NCI-H1092 (cell line): ENCODE measurements around the gene EIF2S3.
"Not testable (repeated sequence)": the region's sequence is repeated elsewhere in the genome, so short reads cannot be mapped to it uniquely, and the experiment has no call there.

Experiments
- DNase-seq: peaks from one replicate; lab custom pipeline; 2025; lab: John Stamatoyannopoulos, UW

Gene EIF2S3

DNA sequence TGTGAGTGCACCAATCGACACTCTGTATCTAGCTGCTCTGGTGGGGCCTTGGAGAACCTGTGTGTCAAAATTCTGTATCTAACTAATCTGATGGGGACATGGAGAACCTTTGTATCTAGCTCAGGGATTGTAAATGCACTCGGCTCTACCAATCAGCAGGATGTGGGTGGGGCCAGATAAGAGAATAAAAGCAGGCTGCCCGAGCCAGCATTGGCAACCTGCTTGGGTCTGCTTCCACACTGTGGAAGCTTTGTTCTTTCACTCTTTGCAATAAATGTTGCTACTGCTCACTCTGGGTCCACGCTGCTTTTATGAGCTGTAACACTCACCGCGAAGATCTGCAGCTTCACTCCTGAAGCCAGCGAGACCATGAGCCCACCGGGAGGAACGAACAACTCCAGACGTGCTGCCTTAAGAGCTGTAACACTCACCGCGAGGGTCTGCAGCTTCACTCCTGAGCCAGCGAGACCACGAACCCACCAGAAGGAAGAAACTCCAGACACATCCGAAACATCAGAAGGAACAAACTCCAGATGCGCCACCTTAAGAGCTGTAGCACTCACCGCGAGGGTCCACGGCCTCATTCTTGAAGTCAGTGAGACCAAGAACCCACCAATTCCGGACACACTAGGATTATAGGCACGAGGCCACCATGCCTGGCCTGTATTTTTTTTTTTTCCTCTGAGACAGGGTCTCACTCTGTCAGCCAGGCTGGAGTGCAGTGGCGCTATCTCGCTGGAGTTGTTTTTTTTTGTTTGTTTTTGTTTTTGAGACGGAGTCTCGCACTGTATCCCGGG is 4.0 kb upstream of the EIF2S3 start:
- DNase-seq = not testable (repeated sequence)

DNA sequence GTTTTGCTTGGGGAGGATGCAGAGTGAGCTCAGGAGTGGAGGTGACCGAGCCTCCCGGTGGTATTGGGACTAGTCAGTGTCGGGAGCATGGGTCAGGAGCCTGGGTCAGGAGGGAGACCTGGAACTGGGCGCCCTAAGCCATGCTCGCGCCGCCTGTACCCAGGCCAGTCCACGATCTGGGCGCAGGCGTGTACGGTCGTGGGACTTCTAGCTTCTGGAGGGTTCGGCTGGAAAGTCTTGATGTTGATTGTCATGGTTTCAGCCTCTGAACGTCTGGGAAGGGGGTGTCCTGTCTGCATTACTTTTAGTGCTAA is 244 bp downstream of the EIF2S3 start:
- no peak for DNase-seq

DNA sequence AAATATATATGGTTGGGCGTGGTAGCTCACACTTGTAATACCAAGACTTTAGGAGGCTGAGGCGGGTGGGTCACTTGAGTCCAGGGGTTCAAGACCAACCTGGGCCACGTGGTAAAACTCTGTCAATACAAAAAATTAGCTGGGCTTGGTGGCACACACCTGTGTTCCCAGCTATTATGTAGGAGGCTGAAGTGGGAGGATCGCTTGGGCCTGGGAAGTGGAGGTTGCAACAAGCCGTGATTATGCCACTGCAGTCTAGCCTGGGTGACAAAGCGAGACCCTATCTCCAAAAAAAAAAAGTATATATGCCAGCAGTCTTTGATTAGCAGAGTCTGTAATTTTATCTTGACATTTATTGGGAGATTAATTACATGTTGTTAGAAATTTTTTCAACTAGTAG is 8.7 kb downstream of the EIF2S3 start:
- no peak for DNase-seq

DNA sequence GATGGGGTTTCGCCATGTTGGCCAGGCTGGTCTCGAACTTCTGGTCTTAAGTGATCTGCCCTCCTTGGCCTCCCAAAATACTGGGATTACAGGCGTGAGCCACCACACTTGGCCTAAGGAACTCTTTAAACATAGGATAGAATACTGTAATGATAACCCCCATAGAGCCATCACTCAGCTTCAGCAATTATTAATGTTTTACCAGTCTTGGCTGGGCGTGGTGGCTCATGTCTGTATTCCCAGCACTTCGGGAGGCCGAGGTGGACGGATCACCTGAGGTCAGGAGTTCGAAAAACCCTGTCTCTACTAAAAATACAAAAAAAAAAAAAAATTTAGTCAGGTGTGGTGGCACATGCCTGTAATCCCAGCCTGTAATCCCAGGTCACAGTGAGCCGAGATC is 15.1 kb downstream of the EIF2S3 start:
- no peak for DNase-seq

- DNase-seq = no peak
These were observed 24.7 kb downstream of the EIF2S3 start for GRCh38 chrX:24079411-24079810.

DNA sequence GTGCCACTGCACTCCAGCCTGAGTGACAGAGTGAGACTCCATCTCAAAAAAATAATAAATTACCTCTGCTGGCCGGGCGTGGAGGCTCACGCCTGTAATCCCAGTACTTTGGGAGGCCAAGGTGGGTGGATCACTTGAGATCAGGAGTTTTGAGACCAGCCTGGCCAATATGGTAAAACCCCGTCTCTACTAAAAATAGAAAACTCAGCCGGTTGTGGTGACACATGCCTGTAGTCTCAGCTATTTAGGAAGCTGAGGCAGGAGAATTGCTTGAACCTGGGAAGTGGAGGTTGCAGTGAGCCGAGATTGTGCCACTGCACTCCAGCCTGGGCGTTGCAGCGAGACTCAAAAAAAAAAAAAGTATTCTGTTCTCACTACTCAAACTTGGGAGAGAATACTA is 25.5 kb downstream of the EIF2S3 start:
- not testable (repeated sequence) for DNase-seq

DNA sequence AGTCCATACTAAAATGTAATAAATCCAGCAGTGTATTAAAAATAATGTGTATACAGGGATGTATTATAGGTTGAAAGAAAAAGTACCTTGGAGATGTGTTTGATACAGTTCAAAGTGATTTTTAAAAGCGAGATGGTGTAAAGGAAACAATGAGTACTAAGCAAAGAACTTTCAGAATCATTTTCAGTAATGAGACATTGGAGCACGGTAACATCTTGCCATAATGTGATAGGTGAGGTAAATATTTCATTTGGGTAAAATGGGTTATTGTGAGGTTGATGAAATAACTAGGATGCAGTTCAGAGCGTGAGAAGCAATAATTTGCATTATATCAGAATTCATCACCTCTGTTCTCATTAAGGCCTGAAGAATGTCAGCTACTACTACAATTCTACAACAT is 25.9 kb downstream of the EIF2S3 start:
- DNase-seq = no peak

- peak; percentile 59 for DNase-seq
These were observed 27.0 kb downstream of the EIF2S3 start for GRCh38 chrX:24081661-24082154.

DNA sequence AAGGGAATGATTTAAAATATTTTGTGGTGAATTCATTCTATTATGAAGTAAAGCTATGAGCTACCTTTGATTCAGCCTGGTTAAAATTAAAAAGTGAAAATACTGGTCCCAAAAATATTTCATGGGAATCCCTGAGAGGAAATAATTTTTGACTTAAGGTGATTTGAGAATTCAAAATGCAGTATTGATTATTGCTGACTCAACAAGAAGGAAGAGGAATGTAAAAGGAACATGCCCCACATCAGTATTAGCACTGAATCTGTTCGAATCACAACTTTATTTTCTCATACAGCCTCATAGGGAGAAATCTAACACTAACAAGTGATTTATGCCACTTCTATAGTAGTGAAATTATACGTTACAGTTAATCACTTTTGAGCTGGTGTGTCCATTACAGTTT is 27.7 kb downstream of the EIF2S3 start:
- no peak for DNase-seq

DNA sequence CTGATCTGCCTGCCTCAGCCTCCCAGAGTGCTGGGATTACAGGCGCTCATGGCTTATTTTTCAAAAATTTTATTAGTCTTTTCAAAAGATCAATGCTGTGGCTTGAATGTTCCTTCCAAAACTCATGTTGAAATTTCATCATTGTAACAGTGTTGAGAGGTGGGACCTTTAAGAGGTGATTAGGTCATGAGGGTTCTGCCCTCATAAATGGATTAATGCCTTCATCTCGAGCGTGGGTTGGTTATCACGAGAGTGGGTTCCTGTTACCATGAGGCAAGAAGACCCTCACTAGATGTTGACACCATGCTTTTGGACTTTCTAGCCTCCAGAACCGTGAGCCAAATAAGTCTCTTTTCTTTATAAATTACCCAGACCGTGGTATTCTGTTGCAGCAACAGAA is 30.3 kb downstream of the EIF2S3 start:
- DNase-seq = no peak

GRCh38 chrX:24090300-24091200 is 35.8 kb downstream of the EIF2S3 start:
- DNase-seq = no peak

- no peak for DNase-seq
These were observed 39.0 kb downstream of the EIF2S3 start for GRCh38 chrX:24093746-24094145.

DNA sequence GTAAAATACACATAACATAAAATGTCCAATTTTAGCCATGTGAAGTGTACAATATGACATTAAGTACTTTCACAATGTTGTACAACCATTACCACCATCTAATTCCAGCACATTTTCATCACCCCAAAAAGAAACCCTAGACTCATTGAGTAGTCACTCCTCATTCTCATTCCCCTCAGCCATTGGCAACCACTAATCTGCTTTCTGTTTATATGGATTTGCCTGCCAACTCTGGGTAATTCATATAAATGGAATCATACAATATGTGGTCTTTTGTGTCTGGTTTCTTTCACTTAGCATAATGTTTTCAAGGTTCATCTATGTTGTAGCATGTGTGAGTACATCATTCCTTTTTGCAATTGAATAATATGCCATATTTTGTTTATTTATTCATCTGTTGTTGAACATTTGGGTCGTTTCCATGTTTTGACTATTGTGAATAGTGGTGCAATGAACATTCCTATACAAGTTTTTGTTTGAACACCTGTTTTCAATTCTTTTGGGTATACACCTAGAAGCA is 43.0 kb downstream of the EIF2S3 start:
- no peak for DNase-seq

- no peak for DNase-seq
These were observed 44.2 kb downstream of the EIF2S3 start for GRCh38 chrX:24098932-24099331.

DNA sequence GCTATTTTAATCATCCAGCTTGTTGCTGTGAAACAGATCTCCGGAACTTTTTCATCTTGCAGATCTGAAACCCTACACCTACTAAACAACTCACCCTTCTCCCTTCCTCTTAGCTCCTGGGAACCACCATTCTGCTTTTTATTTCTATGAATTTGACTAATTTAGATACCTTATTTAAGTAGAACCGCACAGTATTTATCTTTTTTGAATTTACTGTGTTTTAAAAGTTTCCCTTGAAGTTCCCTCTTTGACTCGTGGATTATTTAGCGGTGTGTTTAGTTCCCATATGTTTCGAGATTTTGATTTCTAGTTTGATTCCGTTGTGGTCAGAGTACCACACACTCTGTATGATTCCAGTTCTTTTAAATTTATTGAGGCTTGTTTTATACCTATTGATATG is 44.6 kb downstream of the EIF2S3 start:
- DNase-seq = no peak

DNA sequence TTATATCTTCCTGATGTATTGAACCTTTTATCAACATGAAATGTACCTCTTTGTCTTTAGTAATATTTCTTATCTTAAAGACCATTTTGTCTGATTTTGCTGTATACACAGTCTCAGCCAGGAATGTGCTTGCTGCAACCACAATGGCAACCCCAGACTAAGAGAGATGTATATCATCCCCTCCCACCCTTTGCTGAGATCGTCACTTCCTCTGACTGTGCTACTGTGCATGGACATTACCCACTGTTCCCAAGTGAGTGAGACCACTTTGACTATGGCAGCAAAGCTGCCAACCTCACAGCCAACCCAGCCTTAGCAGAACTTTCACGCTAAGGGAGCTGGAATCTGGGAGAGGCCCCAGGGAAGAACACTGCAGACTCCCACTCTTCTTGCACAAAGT is 46.0 kb downstream of the EIF2S3 start:
- no peak for DNase-seq

GRCh38 chrX:24110069-24110468 is 55.3 kb downstream of the EIF2S3 start:
- DNase-seq = no peak

DNA sequence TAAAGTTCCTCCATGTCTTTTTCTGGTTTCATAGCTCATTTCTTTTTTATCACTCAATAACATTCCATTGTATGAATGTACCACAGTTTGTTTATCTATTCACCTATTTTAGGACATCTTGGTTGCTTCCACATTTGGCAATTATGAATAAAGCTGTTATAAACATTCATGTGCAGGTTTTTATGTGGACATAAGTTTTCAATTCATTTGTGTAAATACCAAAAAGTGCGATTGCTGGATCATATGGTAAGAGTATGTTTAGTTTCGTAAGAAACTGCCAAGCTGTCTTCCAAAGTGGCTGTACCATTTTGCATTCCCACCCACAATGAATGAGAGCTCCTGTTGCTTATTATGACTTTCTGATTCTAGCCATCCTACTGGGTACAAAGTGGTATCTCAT is 58.4 kb downstream of the EIF2S3 start:
- no peak for DNase-seq

GRCh38 chrX:24117258-24117657 is 62.5 kb downstream of the EIF2S3 start:
- no peak for DNase-seq

GRCh38 chrX:24124244-24124799 is 69.6 kb downstream of the EIF2S3 start:
- DNase-seq = no peak

DNA sequence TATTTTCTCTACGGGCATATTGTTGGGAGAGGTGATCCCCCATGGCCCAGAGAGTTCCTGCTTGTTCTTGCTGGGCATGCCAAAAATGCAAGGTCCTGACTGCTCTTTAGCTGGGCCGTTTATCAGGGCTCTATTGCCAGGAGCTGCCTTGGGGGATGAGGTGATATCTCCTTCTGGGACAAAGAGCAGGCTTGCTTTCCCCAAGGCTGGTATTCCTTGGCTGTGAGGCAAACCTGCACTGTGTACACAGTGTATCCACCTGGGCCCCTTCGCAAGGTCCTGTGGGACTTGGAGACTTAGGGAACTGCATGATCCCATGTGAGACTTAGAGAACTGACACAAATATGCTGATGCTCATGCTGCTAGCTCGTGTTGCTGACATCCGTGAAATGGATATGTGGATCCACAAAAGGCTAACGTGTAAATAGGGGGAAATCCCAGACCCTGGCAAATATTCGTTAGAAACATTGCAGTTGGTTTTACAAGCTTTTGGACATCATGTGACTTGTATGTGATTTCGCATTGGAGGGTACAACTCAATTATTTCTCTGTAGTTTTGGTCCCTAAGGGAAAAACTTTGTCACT is 70.4 kb downstream of the EIF2S3 start:
- DNase-seq = no peak
